HG03442 (cell line): ENCODE measurements around the gene ITIH3.

ENCODE experiments used
- ATAC-seq: cut with Tn5 transposase; IDR thresholded peaks from one replicate; pipeline ENCODE4 v1.9.1; 2021; ENCODE audit warnings: mild to moderate bottlenecking, moderate library complexity; ENCODE audit not compliant: unreplicated experiment

The ITIH3 gene

DNA sequence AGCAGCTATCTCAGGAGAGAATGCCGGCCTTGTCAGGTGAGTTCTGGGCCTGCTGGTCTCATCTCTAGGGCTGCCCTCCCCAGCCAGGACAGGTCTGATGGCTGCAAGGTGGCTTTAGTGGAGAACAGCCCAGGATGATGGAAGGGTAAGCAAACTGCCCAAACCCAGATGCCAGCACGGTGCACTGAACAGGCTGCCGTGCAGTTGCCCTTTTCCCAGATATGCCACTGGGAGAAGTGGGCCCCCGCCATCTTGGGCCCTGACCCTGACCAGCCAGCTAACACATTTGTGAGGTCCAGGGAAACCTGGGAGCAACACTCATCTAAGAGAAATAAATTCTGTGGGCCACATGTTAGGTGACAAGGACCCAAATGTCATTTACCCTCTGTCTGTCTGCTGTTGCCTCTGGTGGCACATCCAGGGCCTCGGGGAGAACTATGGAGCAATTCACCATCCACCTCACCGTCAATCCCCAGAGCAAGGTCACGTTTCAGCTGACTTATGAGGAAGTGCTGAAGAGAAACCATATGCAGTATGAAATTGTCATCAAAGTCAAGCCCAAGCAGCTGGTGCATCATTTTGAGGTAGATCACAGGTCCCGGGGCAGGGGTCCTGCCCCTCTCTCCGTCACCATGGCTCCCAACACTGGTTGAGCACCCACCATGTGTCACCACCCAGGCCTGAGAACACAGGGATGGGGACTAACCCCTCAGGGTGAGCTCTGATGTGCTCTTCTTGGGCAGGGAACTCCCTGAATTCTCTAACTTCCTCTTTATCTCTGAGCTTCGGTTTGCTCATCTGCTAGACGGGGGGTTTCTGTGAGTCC is 15.4 kb upstream of the ITIH3 start:
- no peak for ATAC-seq

DNA sequence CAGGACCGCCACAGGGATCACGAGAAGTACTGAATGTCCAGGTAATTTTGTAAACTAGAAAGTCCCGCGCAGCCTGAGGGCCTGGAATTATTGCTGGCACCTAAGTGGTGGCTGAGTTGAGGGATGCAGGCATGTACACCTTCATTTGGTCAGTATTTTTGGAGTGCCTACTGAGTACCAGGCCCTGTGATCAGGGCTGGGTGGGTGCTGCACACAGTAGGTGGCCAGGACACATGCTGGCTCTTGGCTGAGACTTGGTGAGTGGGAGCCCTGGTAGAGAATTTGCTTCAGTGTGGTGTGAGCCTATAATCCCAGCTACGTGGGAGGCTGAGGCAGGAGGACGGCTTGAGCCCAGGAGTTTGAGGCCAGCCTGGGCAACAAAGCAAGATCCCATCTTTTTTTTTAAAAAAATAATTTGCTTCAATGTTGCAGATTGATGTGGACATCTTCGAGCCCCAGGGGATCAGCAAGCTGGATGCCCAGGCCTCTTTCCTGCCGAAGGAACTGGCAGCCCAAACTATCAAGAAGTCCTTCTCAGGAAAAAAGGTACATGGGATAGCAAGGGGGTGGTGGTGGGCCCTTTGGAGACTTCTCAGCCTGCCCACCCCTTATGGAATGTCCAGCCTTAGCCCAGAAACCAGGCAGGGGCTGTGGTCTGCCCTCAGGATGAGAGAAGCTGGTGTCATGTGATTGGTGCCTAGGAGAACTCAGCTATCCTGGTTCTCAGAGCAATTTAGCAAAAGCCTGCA is 14.6 kb upstream of the ITIH3 start:
- ATAC-seq: no peak

DNA sequence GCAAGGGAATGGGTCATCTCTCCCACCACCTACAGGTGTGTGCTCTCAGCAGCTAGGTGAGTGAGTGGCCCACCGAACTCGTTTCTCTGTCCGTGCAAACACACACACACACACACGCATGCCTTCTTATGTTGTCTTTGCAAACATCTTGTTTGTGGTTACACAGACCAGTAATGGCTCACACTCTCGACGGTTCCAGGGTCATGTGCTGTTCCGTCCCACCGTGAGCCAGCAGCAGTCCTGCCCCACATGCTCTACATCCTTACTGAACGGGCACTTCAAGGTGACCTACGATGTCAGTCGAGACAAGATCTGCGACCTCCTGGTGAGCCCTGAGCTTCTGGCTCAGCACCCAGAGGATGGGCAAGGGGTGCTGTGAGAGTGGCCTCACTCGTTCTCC is 12.9 kb upstream of the ITIH3 start:
- no peak for ATAC-seq

DNA sequence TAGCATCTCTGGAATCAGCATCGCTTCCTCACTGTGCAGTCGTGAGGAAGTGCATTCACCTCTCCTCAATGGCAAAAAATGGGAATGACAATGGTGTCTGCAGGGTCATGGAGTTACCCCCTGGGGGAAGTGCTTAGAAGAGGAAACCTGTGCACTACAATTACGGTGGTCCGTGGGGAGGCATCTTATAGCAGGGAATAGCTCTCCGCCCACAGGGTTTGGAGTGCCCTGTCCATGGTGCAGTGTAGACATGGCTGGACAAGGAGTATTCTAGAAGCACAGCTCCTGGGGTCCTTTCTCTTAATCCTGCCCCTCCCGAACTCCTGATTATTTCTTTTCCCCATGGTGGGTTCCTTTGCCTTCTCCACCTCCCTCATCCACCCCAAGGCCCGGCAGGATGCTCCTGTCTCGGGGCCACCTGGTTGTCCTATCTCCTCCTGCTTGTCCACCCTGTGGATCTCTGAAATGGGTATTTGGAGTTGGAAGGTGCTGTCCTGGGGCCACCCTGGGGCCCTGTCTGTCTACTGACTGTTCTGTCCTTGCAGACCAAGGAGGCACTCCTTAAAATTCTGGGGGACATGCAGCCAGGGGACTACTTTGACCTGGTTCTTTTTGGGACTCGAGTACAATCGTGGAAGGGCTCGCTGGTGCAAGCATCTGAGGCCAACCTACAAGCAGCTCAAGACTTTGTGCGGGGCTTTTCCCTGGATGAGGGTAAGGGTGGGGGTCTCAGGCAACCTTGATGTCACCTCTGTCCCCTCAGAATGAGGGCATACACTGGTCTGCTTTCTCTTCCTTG is 12.0 kb upstream of the ITIH3 start:
- no peak for ATAC-seq

- ATAC-seq: no peak
Measured at GRCh38 chr3:52783211-52783555, 11.4 kb upstream of the ITIH3 start.

DNA sequence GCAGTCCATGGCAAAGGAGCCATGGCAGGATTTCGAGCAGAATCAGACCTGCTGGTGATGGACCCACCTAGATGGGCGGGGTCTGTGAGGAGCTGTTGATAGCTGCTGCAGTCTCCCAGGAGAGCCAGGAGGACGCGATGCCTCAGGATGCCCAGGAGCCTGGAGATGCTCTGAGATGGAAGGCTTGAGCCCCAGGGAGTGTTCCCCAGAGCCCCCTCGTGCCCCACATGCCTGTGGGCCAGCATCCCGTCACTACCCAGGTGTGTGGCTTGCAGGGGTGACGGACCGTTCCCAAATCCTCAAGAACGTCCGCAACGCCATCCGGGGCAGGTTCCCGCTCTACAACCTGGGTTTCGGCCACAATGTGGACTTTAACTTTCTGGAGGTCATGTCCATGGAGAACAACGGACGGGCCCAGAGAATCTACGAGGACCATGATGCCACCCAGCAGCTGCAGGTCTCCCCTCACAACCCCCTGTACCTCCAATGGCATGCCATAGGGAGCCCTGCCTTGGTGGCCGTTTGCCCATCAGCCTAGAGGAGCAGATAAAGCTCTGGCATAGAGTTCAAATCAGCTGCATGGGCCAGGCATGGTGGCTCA is 10.5 kb upstream of the ITIH3 start:
- ATAC-seq: no peak

DNA sequence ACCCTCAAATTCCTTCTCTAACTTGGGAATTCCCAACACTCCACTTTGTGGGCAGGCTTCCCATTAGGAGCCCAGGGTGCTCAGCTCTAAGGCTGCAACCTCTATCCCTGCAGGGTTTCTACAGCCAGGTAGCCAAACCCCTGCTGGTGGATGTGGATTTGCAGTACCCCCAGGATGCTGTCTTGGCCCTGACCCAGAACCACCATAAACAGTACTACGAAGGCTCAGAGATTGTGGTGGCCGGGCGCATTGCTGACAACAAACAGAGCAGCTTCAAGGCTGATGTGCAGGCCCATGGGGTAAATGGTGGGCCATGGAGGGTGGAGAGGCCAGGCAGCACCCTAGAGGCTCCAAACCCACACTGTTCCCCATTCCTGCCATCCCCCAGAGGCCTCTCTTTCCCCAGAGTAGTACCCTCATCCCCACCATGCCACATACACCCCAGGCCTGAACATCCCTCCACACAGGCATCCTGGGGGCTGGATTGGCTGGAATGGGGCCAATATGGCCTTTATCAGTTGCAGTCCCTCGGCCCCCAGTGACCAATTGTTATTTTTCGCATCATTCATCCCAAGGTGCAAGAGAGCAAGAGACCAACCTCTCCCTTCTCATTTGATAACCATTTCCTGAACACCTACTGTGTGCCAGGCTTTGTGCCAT is 9.5 kb upstream of the ITIH3 start:
- ATAC-seq: no peak

GRCh38 chr3:52786330-52787215 is 8.0 kb upstream of the ITIH3 start:
- no peak for ATAC-seq

GRCh38 chr3:52787246-52787645 is 7.3 kb upstream of the ITIH3 start:
- no peak for ATAC-seq

GRCh38 chr3:52787672-52788625 is 6.6 kb upstream of the ITIH3 start:
- ATAC-seq: no peak

- ATAC-seq: no peak
Measured at GRCh38 chr3:52788890-52789745, 5.5 kb upstream of the ITIH3 start.

DNA sequence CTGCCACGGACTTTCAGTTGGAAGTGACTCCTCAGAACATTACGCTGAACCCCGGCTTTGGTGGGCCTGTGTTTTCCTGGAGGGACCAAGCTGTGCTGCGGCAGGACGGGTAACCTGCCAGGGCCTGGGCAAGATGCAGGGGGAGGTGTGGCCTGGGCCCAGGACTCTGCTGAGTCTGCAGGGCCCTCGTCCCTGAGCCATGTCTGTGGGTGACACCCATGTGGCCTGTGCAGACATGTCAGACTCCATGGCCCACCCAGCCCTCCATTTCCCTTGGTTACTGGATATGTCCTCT is 4.9 kb upstream of the ITIH3 start:
- no peak for ATAC-seq

GRCh38 chr3:52790337-52790736 is 4.3 kb upstream of the ITIH3 start:
- ATAC-seq: no peak

DNA sequence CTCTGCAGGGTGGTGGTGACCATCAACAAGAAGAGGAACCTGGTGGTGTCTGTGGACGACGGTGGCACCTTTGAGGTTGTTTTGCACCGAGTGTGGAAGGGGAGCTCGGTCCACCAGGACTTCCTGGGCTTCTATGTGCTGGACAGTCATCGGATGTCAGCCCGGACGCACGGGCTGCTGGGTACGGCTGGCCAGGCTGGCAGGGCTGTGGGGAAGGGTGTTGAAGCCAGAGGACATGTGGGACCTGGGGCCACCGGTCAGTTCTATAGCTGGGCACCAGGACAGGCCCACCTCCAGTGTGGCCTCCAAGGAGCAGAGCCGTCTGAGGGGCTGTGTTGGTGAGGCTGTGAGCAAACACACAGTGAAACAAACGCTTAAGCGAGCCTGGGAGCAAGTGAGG is 3.9 kb upstream of the ITIH3 start:
- ATAC-seq: no peak

DNA sequence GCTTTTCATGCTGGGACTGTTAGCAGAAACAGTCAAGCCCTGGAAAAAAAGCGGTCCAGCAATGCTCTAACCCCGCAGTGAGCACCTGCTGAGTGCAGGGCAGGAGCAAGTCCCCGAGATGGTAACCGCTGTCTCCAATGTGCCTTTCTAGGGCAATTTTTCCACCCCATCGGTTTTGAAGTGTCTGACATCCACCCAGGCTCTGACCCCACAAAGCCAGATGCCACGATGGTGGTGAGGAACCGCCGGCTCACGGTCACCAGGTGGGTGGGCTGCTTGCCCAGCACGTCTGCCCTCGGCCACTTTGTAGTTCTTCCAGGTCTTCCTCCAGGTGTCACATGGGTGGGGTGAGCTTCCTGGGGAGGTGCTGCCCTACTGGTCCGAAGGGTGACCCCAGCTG is 3.2 kb upstream of the ITIH3 start:
- no peak for ATAC-seq

- ATAC-seq: no peak
Measured at GRCh38 chr3:52791928-52792327, 2.7 kb upstream of the ITIH3 start.

- no peak for ATAC-seq
Measured at GRCh38 chr3:52792413-52792812, 2.2 kb upstream of the ITIH3 start.
